ENCODE data around the gene TNPO2. TPM values are rescaled to one million over a fixed set of nuclear protein-coding genes. Genes with fewer than 3 reads are reported as not detected.

TNPO2 gene
- total and polyA plus RNA-seq, 2 experiments from 2014 or later = 37.1 to 83.0 TPM

DNA sequence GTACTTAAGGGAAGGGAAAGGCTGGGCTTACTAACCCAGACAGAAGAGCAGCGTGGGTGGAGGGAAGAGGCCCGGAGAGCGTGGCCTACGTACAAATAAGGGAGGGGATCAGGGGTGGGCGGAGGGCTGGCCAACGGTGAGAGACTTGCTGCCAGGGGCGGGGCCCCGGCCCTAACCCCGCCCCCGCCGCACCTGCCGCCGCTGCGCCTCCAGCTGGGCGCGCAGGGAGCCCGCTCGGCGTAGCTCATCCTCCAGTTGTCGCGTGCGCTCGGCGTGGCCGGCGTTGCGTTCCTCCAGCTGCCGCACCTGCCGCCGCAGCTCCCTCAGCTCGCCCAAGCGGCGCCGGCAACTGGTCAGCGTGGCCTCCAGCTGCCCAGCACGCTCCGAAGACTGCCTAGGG lies 46.0 kb upstream of the TNPO2 start:
- Histone ChIP-seq H3K4me2 (peak overlapping the region; percentile 76), H3F3A (replicated peaks; ENCODE audit: low read depth) (peaks cover 32% of the 10 kb centered on the region), H3K4me1 (ENCODE audit: insufficient read depth) (peaks cover 9% of the 10 kb centered on the region; the same call in 1 of the 2 replicates), H2AFZ (no peak overlapping the region), H3K79me2 (replicated peaks; ENCODE audit: insufficient read depth) (peaks cover 9% of the 10 kb centered on the region; the same call in 1 of the 2 replicates), H4K20me1 (replicated peaks; ENCODE audit: insufficient read depth) (no peaks in the 10 kb centered on the region; the same call in 1 of the 2 replicates), H3K36me3 (ENCODE audit: insufficient read depth) (0 out of 2 replicates have a peak, but pooled peaks cover 10% of the 10 kb centered on the region), H3K9me2 (ENCODE audit: insufficient read depth) (no peaks in the 10 kb centered on the region), H3K4me3 (peak overlapping the region; percentile 43; the same call in 1 of the 2 replicates), H3K27ac (ENCODE audit: low read depth) (peak overlapping the region; percentile 75; the same call in 1 of the 2 replicates), H3K27me3 (ENCODE audit: insufficient read depth) (no peaks in the 10 kb centered on the region)
- H3K27me3 Mint-ChIP-seq (ENCODE audit: insufficient read depth, low read depth, poor library complexity) = peaks cover 28% of the 10 kb centered on the region
- no peak overlapping the region for H3K27ac Mint-ChIP-seq
- peak; percentile 39; the same call in 1 of the 2 replicates for TF ChIP-seq POLR2AphosphoS5 (IDR thresholded peaks at IDR 0.05; ENCODE audit: low read depth)
- TF ChIP-seq, protein P1, sequence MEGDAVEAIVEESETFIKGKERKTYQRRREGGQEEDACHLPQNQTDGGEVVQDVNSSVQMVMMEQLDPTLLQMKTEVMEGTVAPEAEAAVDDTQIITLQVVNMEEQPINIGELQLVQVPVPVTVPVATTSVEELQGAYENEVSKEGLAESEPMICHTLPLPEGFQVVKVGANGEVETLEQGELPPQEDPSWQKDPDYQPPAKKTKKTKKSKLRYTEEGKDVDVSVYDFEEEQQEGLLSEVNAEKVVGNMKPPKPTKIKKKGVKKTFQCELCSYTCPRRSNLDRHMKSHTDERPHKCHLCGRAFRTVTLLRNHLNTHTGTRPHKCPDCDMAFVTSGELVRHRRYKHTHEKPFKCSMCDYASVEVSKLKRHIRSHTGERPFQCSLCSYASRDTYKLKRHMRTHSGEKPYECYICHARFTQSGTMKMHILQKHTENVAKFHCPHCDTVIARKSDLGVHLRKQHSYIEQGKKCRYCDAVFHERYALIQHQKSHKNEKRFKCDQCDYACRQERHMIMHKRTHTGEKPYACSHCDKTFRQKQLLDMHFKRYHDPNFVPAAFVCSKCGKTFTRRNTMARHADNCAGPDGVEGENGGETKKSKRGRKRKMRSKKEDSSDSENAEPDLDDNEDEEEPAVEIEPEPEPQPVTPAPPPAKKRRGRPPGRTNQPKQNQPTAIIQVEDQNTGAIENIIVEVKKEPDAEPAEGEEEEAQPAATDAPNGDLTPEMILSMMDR (conservative IDR thresholded peaks at IDR 0.05; ENCODE audit: low read depth in 2 of 2) = peak in 1 of 2 experiments; percentile 44; a peak in 2 of 4 replicates
- TF ChIP-seq CREB1 (CRISPR knock-in tag; IDR thresholded peaks at IDR 0.05; ENCODE audit: low read depth) = peak; percentile 55
- TF ChIP-seq ZNF331 (CRISPR knock-in tag; IDR thresholded peaks at IDR 0.05; ENCODE audit: low read depth) = no peak
- H3K4me3 Mint-ChIP-seq = peak overlapping the region; percentile 42; the same call in 2 of the 3 replicates
- peak; percentile 72 for ATAC-seq
- H3K9me3 Mint-ChIP-seq = peaks cover 3% of the 10 kb centered on the region; the same call in 2 of the 3 replicates
- H3K4me1 Mint-ChIP-seq = peaks cover 26% of the 10 kb centered on the region
- peaks cover 51% of the 10 kb centered on the region for H3K36me3 Mint-ChIP-seq (ENCODE audit: low read depth)
- peak; percentile 94 for DNase-seq (ENCODE audit: low spot score)

DNA sequence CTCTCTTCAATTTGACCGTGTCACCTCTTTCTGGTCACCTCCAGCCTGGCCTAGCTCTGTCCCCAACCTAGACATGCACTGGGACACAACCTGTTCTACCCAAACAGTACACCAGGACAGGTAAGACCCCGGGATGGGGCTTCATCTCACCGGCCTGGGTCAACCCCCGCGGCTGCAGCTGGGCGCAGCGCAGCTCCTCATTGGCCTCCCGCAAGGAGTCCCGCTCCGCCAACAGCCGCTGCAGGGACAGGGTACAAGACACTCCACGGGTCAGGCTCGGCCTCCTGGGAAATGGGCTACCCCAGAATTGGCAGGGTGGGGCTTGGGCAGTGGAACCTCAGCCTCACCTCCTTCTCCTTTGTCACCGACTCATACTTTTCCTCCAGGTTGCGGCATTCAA lies 43.9 kb upstream of the TNPO2 start:
- Mint-ChIP-seq H3K27ac (no peak overlapping the region), H3K36me3 (ENCODE audit: low read depth) (peaks cover 55% of the 10 kb centered on the region)
- no peak for ATAC-seq
- no peak for TF ChIP-seq ZNF331 (CRISPR knock-in tag; IDR thresholded peaks at IDR 0.05; ENCODE audit: low read depth)
- TF ChIP-seq ZNF114 (CRISPR knock-in tag; IDR thresholded peaks at IDR 0.05) = no peak
- TF ChIP-seq, protein P1 (conservative IDR thresholded peaks at IDR 0.05; ENCODE audit: low read depth in 2 of 2) = no peak
- TF ChIP-seq EZH2phosphoT487 (IDR thresholded peaks at IDR 0.05; ENCODE audit: unreplicated experiment) = no peak
- TF ChIP-seq, protein P2, sequence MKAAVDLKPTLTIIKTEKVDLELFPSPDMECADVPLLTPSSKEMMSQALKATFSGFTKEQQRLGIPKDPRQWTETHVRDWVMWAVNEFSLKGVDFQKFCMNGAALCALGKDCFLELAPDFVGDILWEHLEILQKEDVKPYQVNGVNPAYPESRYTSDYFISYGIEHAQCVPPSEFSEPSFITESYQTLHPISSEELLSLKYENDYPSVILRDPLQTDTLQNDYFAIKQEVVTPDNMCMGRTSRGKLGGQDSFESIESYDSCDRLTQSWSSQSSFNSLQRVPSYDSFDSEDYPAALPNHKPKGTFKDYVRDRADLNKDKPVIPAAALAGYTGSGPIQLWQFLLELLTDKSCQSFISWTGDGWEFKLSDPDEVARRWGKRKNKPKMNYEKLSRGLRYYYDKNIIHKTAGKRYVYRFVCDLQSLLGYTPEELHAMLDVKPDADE (IDR thresholded peaks at IDR 0.05) = no peak
- no peak for TF ChIP-seq POLR2AphosphoS5 (IDR thresholded peaks at IDR 0.05; ENCODE audit: low read depth)
- TF ChIP-seq, protein P3, sequence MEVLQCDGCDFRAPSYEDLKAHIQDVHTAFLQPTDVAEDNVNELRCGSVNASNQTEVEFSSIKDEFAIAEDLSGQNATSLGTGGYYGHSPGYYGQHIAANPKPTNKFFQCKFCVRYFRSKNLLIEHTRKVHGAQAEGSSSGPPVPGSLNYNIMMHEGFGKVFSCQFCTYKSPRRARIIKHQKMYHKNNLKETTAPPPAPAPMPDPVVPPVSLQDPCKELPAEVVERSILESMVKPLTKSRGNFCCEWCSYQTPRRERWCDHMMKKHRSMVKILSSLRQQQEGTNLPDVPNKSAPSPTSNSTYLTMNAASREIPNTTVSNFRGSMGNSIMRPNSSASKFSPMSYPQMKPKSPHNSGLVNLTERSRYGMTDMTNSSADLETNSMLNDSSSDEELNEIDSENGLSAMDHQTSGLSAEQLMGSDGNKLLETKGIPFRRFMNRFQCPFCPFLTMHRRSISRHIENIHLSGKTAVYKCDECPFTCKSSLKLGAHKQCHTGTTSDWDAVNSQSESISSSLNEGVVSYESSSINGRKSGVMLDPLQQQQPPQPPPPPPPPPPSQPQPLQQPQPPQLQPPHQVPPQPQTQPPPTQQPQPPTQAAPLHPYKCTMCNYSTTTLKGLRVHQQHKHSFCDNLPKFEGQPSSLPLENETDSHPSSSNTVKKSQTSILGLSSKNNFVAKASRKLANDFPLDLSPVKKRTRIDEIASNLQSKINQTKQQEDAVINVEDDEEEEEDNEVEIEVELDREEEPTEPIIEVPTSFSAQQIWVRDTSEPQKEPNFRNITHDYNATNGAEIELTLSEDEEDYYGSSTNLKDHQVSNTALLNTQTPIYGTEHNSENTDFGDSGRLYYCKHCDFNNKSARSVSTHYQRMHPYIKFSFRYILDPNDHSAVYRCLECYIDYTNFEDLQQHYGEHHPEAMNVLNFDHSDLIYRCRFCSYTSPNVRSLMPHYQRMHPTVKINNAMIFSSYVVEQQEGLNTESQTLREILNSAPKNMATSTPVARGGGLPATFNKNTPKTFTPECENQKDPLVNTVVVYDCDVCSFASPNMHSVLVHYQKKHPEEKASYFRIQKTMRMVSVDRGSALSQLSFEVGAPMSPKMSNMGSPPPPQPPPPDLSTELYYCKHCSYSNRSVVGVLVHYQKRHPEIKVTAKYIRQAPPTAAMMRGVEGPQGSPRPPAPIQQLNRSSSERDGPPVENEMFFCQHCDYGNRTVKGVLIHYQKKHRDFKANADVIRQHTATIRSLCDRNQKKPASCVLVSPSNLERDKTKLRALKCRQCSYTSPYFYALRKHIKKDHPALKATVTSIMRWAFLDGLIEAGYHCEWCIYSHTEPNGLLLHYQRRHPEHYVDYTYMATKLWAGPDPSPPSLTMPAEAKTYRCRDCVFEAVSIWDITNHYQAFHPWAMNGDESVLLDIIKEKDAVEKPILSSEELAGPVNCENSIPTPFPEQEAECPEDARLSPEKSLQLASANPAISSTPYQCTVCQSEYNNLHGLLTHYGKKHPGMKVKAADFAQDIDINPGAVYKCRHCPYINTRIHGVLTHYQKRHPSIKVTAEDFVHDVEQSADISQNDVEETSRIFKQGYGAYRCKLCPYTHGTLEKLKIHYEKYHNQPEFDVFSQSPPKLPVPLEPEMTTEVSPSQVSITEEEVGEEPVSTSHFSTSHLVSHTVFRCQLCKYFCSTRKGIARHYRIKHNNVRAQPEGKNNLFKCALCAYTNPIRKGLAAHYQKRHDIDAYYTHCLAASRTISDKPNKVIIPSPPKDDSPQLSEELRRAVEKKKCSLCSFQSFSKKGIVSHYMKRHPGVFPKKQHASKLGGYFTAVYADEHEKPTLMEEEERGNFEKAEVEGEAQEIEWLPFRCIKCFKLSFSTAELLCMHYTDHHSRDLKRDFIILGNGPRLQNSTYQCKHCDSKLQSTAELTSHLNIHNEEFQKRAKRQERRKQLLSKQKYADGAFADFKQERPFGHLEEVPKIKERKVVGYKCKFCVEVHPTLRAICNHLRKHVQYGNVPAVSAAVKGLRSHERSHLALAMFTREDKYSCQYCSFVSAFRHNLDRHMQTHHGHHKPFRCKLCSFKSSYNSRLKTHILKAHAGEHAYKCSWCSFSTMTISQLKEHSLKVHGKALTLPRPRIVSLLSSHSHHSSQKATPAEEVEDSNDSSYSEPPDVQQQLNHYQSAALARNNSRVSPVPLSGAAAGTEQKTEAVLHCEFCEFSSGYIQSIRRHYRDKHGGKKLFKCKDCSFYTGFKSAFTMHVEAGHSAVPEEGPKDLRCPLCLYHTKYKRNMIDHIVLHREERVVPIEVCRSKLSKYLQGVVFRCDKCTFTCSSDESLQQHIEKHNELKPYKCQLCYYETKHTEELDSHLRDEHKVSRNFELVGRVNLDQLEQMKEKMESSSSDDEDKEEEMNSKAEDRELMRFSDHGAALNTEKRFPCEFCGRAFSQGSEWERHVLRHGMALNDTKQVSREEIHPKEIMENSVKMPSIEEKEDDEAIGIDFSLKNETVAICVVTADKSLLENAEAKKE (CRISPR knock-in tag; IDR thresholded peaks at IDR 0.05) = no peak
- no peak for TF ChIP-seq JUNB (IDR thresholded peaks at IDR 0.05; ENCODE audit: unreplicated experiment)

More for the DNA sequence above, 43.9 kb upstream of the TNPO2 start:
- H2AFZ ChIP-seq = no peak overlapping the region
- no peaks in the 10 kb centered on the region; the same call in 1 of the 2 replicates for H4K20me1 ChIP-seq (replicated peaks; ENCODE audit: insufficient read depth)
- Mint-ChIP-seq H3K4me3 (no peak overlapping the region), H3K9me3 (peaks cover 3% of the 10 kb centered on the region; the same call in 2 of the 3 replicates), H3K27me3 (ENCODE audit: insufficient read depth, low read depth, poor library complexity) (peaks cover 28% of the 10 kb centered on the region), H3K4me1 (peaks cover 15% of the 10 kb centered on the region)
- H3K27me3 ChIP-seq (ENCODE audit: insufficient read depth) = no peaks in the 10 kb centered on the region
- H3K36me3 ChIP-seq (ENCODE audit: insufficient read depth) = 0 out of 2 replicates have a peak, but pooled peaks cover 9% of the 10 kb centered on the region
- peaks cover 27% of the 10 kb centered on the region for H3F3A ChIP-seq (replicated peaks; ENCODE audit: low read depth)
- no peak overlapping the region for H3K27ac ChIP-seq (ENCODE audit: low read depth)
- no peak overlapping the region for H3K4me2 ChIP-seq
- 0 out of 2 replicates have a peak, but pooled peaks cover 3% of the 10 kb centered on the region for H3K79me2 ChIP-seq (replicated peaks; ENCODE audit: insufficient read depth)
- H3K4me1 ChIP-seq (ENCODE audit: insufficient read depth) = peaks cover 9% of the 10 kb centered on the region; the same call in 1 of the 2 replicates
- no peak for DNase-seq (ENCODE audit: low spot score)
- H3K9me2 ChIP-seq (ENCODE audit: insufficient read depth) = no peaks in the 10 kb centered on the region
- no peak overlapping the region for H3K4me3 ChIP-seq

Data from GM23338 (cell line).